ENCODE data around the gene SERINC3. TPM values are rescaled to one million over a fixed set of nuclear protein-coding genes. Genes with fewer than 3 reads are reported as not detected.
A peak's percentile ranks its signal among the peaks of the same experiment; 100 is the strongest.

The SERINC3 gene
- total RNA-seq, 1 donor from 2014 or later = 94.3 TPM

GRCh38 chr20:44461142-44461802, 60.6 kb downstream of the SERINC3 start:
- no peaks in the 10 kb centered on the region for H3K4me1 Mint-ChIP-seq (ENCODE audit: low read depth, unreplicated experiment)
- H3K9me3 ChIP-seq (ENCODE audit: insufficient read depth, low read depth, low read length) = no peaks in the 10 kb centered on the region
- no peak overlapping the region for H3K4me2 ChIP-seq (ENCODE audit: low read length)
- H3K27me3 Mint-ChIP-seq (ENCODE audit: low read depth, unreplicated experiment) = peaks cover 13% of the 10 kb centered on the region
- H4K20me1 ChIP-seq (ENCODE audit: insufficient read depth, low read length) = no peaks in the 10 kb centered on the region
- H3K9me3 Mint-ChIP-seq (ENCODE audit: unreplicated experiment) = no peaks in the 10 kb centered on the region
- H3K79me2 ChIP-seq (ENCODE audit: insufficient read depth, low read length) = no peaks in the 10 kb centered on the region
- DNase-seq (ENCODE audit: low read depth) (no peak), FAIRE-seq (no peak)
- no peaks in the 10 kb centered on the region for H3K4me1 ChIP-seq (ENCODE audit: insufficient read depth, low read length)
- peaks cover 8% of the 10 kb centered on the region for H3K27me3 ChIP-seq (ENCODE audit: insufficient read depth, low read length)
- no peak overlapping the region for H3K27ac ChIP-seq (ENCODE audit: low read depth, low read length)
- no peak overlapping the region for H3K4me3 Mint-ChIP-seq (ENCODE audit: unreplicated experiment)
- no peak overlapping the region for H3K4me3 ChIP-seq (ENCODE audit: insufficient read depth, low read depth, low read length)
- H3K36me3 ChIP-seq (ENCODE audit: insufficient read depth, low read length) = no peaks in the 10 kb centered on the region
- no peak overlapping the region for H3K27ac Mint-ChIP-seq (ENCODE audit: unreplicated experiment)
- TF ChIP-seq EZH2 (IDR thresholded peaks at IDR 0.05; ENCODE audit: insufficient read depth, low read length) (no peak), CTCF (IDR thresholded peaks at IDR 0.05; ENCODE audit: insufficient read depth, low read depth, low read length) (no peak)
- H3K36me3 Mint-ChIP-seq (ENCODE audit: low read depth, unreplicated experiment) = no peaks in the 10 kb centered on the region
- H3K9ac ChIP-seq (ENCODE audit: low read length) = no peak overlapping the region
- H2AFZ ChIP-seq (ENCODE audit: low read depth, low read length) = no peak overlapping the region

GRCh38 chr20:44460795-44461141, 61.1 kb downstream of the SERINC3 start:
- no peaks in the 10 kb centered on the region for H3K36me3 ChIP-seq (ENCODE audit: insufficient read depth, low read length)
- TF ChIP-seq CTCF (IDR thresholded peaks at IDR 0.05; ENCODE audit: insufficient read depth, low read depth, low read length) (peak; percentile 33), EZH2 (IDR thresholded peaks at IDR 0.05; ENCODE audit: insufficient read depth, low read length) (no peak)
- no peak overlapping the region for H3K27ac Mint-ChIP-seq (ENCODE audit: unreplicated experiment)

GRCh38 chr20:44459271-44459670, 62.6 kb downstream of the SERINC3 start:
- H3K27ac ChIP-seq (ENCODE audit: low read depth, low read length) = no peak overlapping the region
- Mint-ChIP-seq H3K27me3 (ENCODE audit: low read depth, unreplicated experiment) (peaks cover 9% of the 10 kb centered on the region), H3K36me3 (ENCODE audit: low read depth, unreplicated experiment) (no peaks in the 10 kb centered on the region), H3K4me1 (ENCODE audit: low read depth, unreplicated experiment) (no peaks in the 10 kb centered on the region), H3K27ac (ENCODE audit: unreplicated experiment) (no peak overlapping the region), H3K4me3 (ENCODE audit: unreplicated experiment) (no peak overlapping the region), H3K9me3 (ENCODE audit: unreplicated experiment) (no peaks in the 10 kb centered on the region)
- no peak overlapping the region for H3K4me2 ChIP-seq (ENCODE audit: low read length)
- no peak overlapping the region for H3K4me3 ChIP-seq (ENCODE audit: insufficient read depth, low read depth, low read length)
- H3K4me1 ChIP-seq (ENCODE audit: insufficient read depth, low read length) = no peaks in the 10 kb centered on the region
- no peak overlapping the region for H3K9ac ChIP-seq (ENCODE audit: low read length)
- no peak overlapping the region for H2AFZ ChIP-seq (ENCODE audit: low read depth, low read length)
- DNase-seq (ENCODE audit: low read depth) (no peak), FAIRE-seq (no peak)
- no peaks in the 10 kb centered on the region for H3K79me2 ChIP-seq (ENCODE audit: insufficient read depth, low read length)
- H3K9me3 ChIP-seq (ENCODE audit: insufficient read depth, low read depth, low read length) = no peaks in the 10 kb centered on the region
- H3K36me3 ChIP-seq (ENCODE audit: insufficient read depth, low read length) = no peaks in the 10 kb centered on the region
- no peak for TF ChIP-seq CTCF (IDR thresholded peaks at IDR 0.05; ENCODE audit: insufficient read depth, low read depth, low read length)
- TF ChIP-seq EZH2 (IDR thresholded peaks at IDR 0.05; ENCODE audit: insufficient read depth, low read length) = no peak
- H4K20me1 ChIP-seq (ENCODE audit: insufficient read depth, low read length) = no peaks in the 10 kb centered on the region
- peaks cover 2% of the 10 kb centered on the region for H3K27me3 ChIP-seq (ENCODE audit: insufficient read depth, low read length)

More at GRCh38 chr20:44460795-44461141, 61.1 kb downstream of the SERINC3 start:
- Mint-ChIP-seq H3K27me3 (ENCODE audit: low read depth, unreplicated experiment) (peaks cover 13% of the 10 kb centered on the region), H3K4me1 (ENCODE audit: low read depth, unreplicated experiment) (no peaks in the 10 kb centered on the region), H3K36me3 (ENCODE audit: low read depth, unreplicated experiment) (no peaks in the 10 kb centered on the region), H3K4me3 (ENCODE audit: unreplicated experiment) (no peak overlapping the region), H3K9me3 (ENCODE audit: unreplicated experiment) (no peaks in the 10 kb centered on the region)
- no peaks in the 10 kb centered on the region for H3K79me2 ChIP-seq (ENCODE audit: insufficient read depth, low read length)
- H3K9me3 ChIP-seq (ENCODE audit: insufficient read depth, low read depth, low read length) = no peaks in the 10 kb centered on the region
- no peak overlapping the region for H3K9ac ChIP-seq (ENCODE audit: low read length)
- FAIRE-seq (no peak), DNase-seq (ENCODE audit: low read depth) (no peak)
- no peak overlapping the region for H3K4me2 ChIP-seq (ENCODE audit: low read length)
- no peak overlapping the region for H3K4me3 ChIP-seq (ENCODE audit: insufficient read depth, low read depth, low read length)
- H3K27ac ChIP-seq (ENCODE audit: low read depth, low read length) = no peak overlapping the region
- H2AFZ ChIP-seq (ENCODE audit: low read depth, low read length) = no peak overlapping the region
- H3K27me3 ChIP-seq (ENCODE audit: insufficient read depth, low read length) = peaks cover 8% of the 10 kb centered on the region
- no peaks in the 10 kb centered on the region for H4K20me1 ChIP-seq (ENCODE audit: insufficient read depth, low read length)
- H3K4me1 ChIP-seq (ENCODE audit: insufficient read depth, low read length) = no peaks in the 10 kb centered on the region

Data from astrocyte (in vitro differentiated cells and primary cell).